Fibroblast of skin of left quadriceps (primary cell): ENCODE data around the gene PHRF1.

Experiments
- DNase-seq, 2 experiments: peaks; one replicate each; pipeline ENCODE4 v3.0.0-alpha.2; 2013; ENCODE audit warnings: low read depth in 2 of 2

The PHRF1 gene

GRCh38 chr11:575996-576768 is at the start of gene PHRF1:
Gene PHRF1, plus strand, starts transcription at chr11:576470. Its CDS starts 5,043 bp downstream, at chr11:581513.
- peak; percentile 85 to 87 for DNase-seq

GRCh38 chr11:528166-528814 is 48.0 kb upstream of the PHRF1 start:
- no peak for DNase-seq

- DNase-seq, result no peak
Measured at GRCh38 chr11:528815-529727, 47.2 kb upstream of the PHRF1 start.

GRCh38 chr11:529728-530411 is 46.4 kb upstream of the PHRF1 start:
- DNase-seq, result no peak

- no peak for DNase-seq
Measured at GRCh38 chr11:530960-531831, 45.1 kb upstream of the PHRF1 start.

GRCh38 chr11:531919-532526 is 44.2 kb upstream of the PHRF1 start:
- no peak for DNase-seq

- no peak for DNase-seq
Measured at GRCh38 chr11:532527-532985, 43.7 kb upstream of the PHRF1 start.

GRCh38 chr11:532986-533585 is 43.2 kb upstream of the PHRF1 start:
- DNase-seq, result no peak

GRCh38 chr11:533586-534395 is 42.5 kb upstream of the PHRF1 start:
- DNase-seq, result no peak

- no peak for DNase-seq
Measured at GRCh38 chr11:534396-535209, 41.7 kb upstream of the PHRF1 start.

- no peak for DNase-seq
Measured at GRCh38 chr11:535210-535518, 41.1 kb upstream of the PHRF1 start.

- DNase-seq, result peak; percentile 86 to 87
Measured at GRCh38 chr11:535519-536454, 40.5 kb upstream of the PHRF1 start, which contains the start of gene HRAS. Gene HRAS, minus strand, starts transcription at chr11:535576.

- peak; percentile 46 to 47 for DNase-seq
Measured at GRCh38 chr11:536841-537621, 39.2 kb upstream of the PHRF1 start, which contains the start of gene LRRC56. Gene LRRC56, plus strand, starts transcription at chr11:537527. Its CDS starts 3,158 bp downstream, at chr11:540685.

- DNase-seq, result no peak
Measured at GRCh38 chr11:537622-538430, 38.4 kb upstream of the PHRF1 start.

- DNase-seq, result no peak
Measured at GRCh38 chr11:538431-539051, 37.7 kb upstream of the PHRF1 start.
